Ammon's horn (tissue), 1 donor: ENCODE measurements around the gene GP5.

ENCODE experiments used
- DNase-seq: peaks from one replicate; pipeline ENCODE4 v3.0.0-alpha.2; 2016; ENCODE audit warnings: low spot score

GP5 gene

DNA sequence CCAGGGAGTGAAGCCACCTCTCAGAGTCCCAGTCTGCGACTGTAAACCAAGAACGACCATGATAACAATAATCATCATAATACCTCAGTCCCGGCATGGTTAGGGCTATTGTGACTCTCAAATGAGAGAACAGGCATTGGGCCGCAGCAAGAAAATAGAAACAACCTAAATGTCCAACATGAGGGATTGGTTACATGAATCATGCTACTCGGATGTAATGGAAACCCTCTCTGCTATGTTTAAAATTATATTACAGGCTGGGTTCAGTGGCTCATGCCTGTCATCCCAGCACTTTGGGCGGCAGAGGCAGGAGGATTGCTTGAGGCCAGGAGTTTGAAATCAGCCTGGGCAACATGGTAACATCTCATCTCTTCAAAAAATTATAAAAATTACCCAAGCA lies 50.7 kb downstream of the GP5 start:
- DNase-seq, result no peak

DNA sequence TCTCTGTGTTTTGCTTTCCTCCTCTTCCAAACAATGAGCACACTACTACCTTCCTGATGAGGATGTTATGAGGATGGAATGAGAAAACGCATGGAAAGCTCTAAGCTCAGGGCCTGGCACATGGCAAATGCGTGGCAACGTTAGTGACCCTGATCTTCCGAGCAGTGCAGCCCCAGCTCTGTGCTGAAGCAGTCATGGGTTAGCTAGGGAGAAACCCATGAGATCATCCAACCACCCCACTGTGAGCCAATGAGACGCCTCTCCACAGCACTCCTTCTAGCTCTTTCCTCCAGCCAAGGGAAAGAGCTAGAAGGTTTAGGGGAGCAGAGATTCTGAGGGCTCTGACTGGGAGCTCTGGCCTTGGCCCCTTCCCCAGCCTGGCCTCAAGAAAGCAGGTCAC lies 52.4 kb downstream of the GP5 start:
- no peak for DNase-seq

DNA sequence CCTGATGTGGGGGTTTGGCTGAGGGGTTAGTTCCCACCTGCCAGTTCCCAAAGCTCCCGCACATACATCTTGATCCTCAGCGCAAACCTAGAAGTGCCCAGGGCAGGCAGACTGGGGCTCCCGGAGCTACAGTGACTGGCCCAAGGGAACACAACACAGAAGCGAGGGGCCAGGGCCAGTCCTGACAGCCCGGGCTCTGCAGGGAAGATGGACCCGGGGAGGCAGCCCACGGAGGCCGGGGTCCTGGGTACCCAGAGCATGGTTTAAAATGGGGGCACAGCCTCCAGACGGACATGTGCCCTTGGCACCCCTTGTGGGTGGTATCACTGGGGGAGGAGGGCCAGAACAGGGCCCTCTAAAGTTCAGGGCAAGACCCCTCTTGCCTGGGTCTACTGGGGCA lies 53.0 kb downstream of the GP5 start:
- DNase-seq, result no peak
